ENCODE results near the gene PDLIM3. TPM values are rescaled to one million over a fixed set of nuclear protein-coding genes. Genes with fewer than 3 reads are reported as not detected.

PDLIM3 gene
- total and polyA plus RNA-seq, 2 of the 4 experiments (the other 2 are of a cell fraction), result 6.4 to 11.7 TPM

- Histone ChIP-seq H3K9me3 (ENCODE audit: control insufficient read depth, insufficient read depth, low read length) (no peaks in the 10 kb centered on the region; the same call in 1 of the 2 replicates), H3K4me3 (ENCODE audit: insufficient read depth, low read depth, low read length) (no peak overlapping the region), H2AK5ac (ENCODE audit: low read depth, low read length) (no peak overlapping the region), H3K56ac (ENCODE audit: extremely low read depth, insufficient read depth, low read length) (no peak overlapping the region), H3K14ac (replicated peaks; ENCODE audit: low read depth, low read length) (no peak overlapping the region), H2AK9ac (replicated peaks; ENCODE audit: low read depth, low read length, poor library complexity) (no peak overlapping the region), H3K27me3 (ENCODE audit: control insufficient read depth, insufficient read depth, low read length) (peaks cover 10% of the 10 kb centered on the region), H3K23ac (ENCODE audit: low read depth, low read length) (no peak overlapping the region), H2BK15ac (ENCODE audit: low read depth, low read length) (no peak overlapping the region), H3K4me2 (ENCODE audit: low read depth, low read length) (no peak overlapping the region), H2BK5ac (ENCODE audit: low read depth, low read length, poor library complexity, severe bottlenecking) (no peak overlapping the region), H2BK20ac (ENCODE audit: low read depth, low read length) (no peak overlapping the region), H3K18ac (ENCODE audit: low read depth, low read length) (no peak overlapping the region), H3K36me3 (ENCODE audit: control insufficient read depth, insufficient read depth, low read length) (no peaks in the 10 kb centered on the region), H4K20me1 (ENCODE audit: insufficient read depth, low read length) (no peaks in the 10 kb centered on the region), H4K91ac (ENCODE audit: insufficient read depth, low read depth, low read length) (no peak overlapping the region), H3K9me1 (ENCODE audit: insufficient read depth, low read length) (no peaks in the 10 kb centered on the region), H4K5ac (ENCODE audit: low read depth, low read length) (no peak overlapping the region), H2BK120ac (ENCODE audit: low read depth, low read length) (no peak overlapping the region), H3K27ac (ENCODE audit: insufficient read depth, low read length) (no peak overlapping the region), H3K4ac (ENCODE audit: low read depth, low read length) (no peak overlapping the region), H3K4me1 (ENCODE audit: control insufficient read depth, insufficient read depth, low read length) (no peaks in the 10 kb centered on the region), H2AFZ (replicated peaks; ENCODE audit: low read length, poor library complexity) (no peak overlapping the region), H3K79me1 (ENCODE audit: low read depth in 1 of 2, low read length in 2 of 2) (no peaks in the 10 kb centered on the region), H4K8ac (ENCODE audit: low read depth in 2 of 2, low read length in 2 of 2) (no peak overlapping the region), H3K9ac (ENCODE audit: low read depth, low read length) (no peak overlapping the region)
- ATAC-seq (ENCODE audit: low read depth) (no peak), DNase-seq (no peak)
- no CpG with 5 or more reads among the region's 7 CpGs for WGBS, 2 experiments (ENCODE audit: extremely low coverage in 2 of 2, insufficient read length in 1 of 2)
- dilution Hi-C loops (cut with HindIII; ENCODE audit: low sequenced_read_pairs, unreplicated experiment) (no loop called here), intact Hi-C loops (cut with micrococcal nuclease) (no loop called here), in situ Hi-C loops (cut with MboI; ENCODE audit: low sequenced_read_pairs) (no loop called here)
- TF ChIP-seq SMC3 (IDR thresholded peaks at IDR 0.05; ENCODE audit: low read depth, low read length), result no peak
- TF ChIP-seq USF2 (IDR thresholded peaks at IDR 0.05; ENCODE audit: low read depth, low read length), result no peak
- ChIA-PET POLR2A (ENCODE audit: unreplicated experiment) (no interaction called here), CTCF (no interaction called here)
- no TSS peak for BruUV-seq (replicated peaks)
These were observed 47.5 kb upstream of the PDLIM3 start for GRCh38 chr4:185582651-185583400.

All from IMR-90 (cell line).